ENCODE measurements around the gene MAL. TPM values are rescaled to one million over a fixed set of nuclear protein-coding genes. Genes with fewer than 3 reads are reported as not detected.

MAL gene
- total and polyA plus RNA-seq, 2 experiments from 2014 or later = not detected

GRCh38 chr2:95030496-95030895, 5.0 kb downstream of the MAL start:
- TF ChIP-seq CTCF (IDR thresholded peaks at IDR 0.05; ENCODE audit: low read depth, low read length) = no peak
- Histone ChIP-seq H3K4me1 (ENCODE audit: low read depth) (peaks cover 10% of the 10 kb centered on the region), H3K27ac (no peak overlapping the region), H3K36me3 (no peaks in the 10 kb centered on the region), H3K27me3 (peaks cover 72% of the 10 kb centered on the region), H3K4me3 (no peak overlapping the region), H3K9me3 (ENCODE audit: low read depth) (no peaks in the 10 kb centered on the region)
- no peak for DNase-seq (ENCODE audit: low read depth in 1 of 2, low spot score in 1 of 2)

GRCh38 chr2:95031076-95031725, 5.7 kb downstream of the MAL start:
- no peak for TF ChIP-seq CTCF (IDR thresholded peaks at IDR 0.05; ENCODE audit: low read depth, low read length)
- Histone ChIP-seq H3K36me3 (no peaks in the 10 kb centered on the region), H3K4me3 (no peak overlapping the region), H3K4me1 (ENCODE audit: low read depth) (peaks cover 3% of the 10 kb centered on the region), H3K27me3 (peaks cover 65% of the 10 kb centered on the region), H3K9me3 (ENCODE audit: low read depth) (no peaks in the 10 kb centered on the region), H3K27ac (no peak overlapping the region)
- DNase-seq (ENCODE audit: low read depth in 1 of 2, low spot score in 1 of 2) = no peak

- DNase-seq (ENCODE audit: low read depth in 1 of 2, low spot score in 1 of 2) = no peak
- no peak overlapping the region for H3K27ac ChIP-seq
- no peaks in the 10 kb centered on the region for H3K9me3 ChIP-seq (ENCODE audit: low read depth)
- H3K27me3 ChIP-seq = peaks cover 59% of the 10 kb centered on the region
- no peak for TF ChIP-seq CTCF (IDR thresholded peaks at IDR 0.05; ENCODE audit: low read depth, low read length)
- H3K4me1 ChIP-seq (ENCODE audit: low read depth) = no peaks in the 10 kb centered on the region
- H3K4me3 ChIP-seq = no peak overlapping the region
- H3K36me3 ChIP-seq = no peaks in the 10 kb centered on the region
These were observed 6.2 kb downstream of the MAL start for GRCh38 chr2:95031726-95032116.

- Histone ChIP-seq H3K36me3 (no peaks in the 10 kb centered on the region), H3K9me3 (ENCODE audit: low read depth) (no peaks in the 10 kb centered on the region), H3K27me3 (peaks cover 53% of the 10 kb centered on the region), H3K4me1 (ENCODE audit: low read depth) (no peaks in the 10 kb centered on the region), H3K27ac (no peak overlapping the region), H3K4me3 (no peak overlapping the region)
- TF ChIP-seq CTCF (IDR thresholded peaks at IDR 0.05; ENCODE audit: low read depth, low read length) = no peak
- no peak for DNase-seq (ENCODE audit: low read depth in 1 of 2, low spot score in 1 of 2)
These were observed 6.8 kb downstream of the MAL start for GRCh38 chr2:95032341-95032740.

- H3K4me3 ChIP-seq = no peak overlapping the region
- H3K4me1 ChIP-seq (ENCODE audit: low read depth) = no peaks in the 10 kb centered on the region
These were observed 7.5 kb downstream of the MAL start for GRCh38 chr2:95032868-95033603.

More at GRCh38 chr2:95032868-95033603, 7.5 kb downstream of the MAL start:
- Histone ChIP-seq H3K36me3 (no peaks in the 10 kb centered on the region), H3K9me3 (ENCODE audit: low read depth) (no peaks in the 10 kb centered on the region), H3K27me3 (peaks cover 46% of the 10 kb centered on the region), H3K27ac (no peak overlapping the region)
- DNase-seq (ENCODE audit: low read depth in 1 of 2, low spot score in 1 of 2) = no peak
- TF ChIP-seq CTCF (IDR thresholded peaks at IDR 0.05; ENCODE audit: low read depth, low read length) = no peak
